Measurements from ENCODE around the gene RNF144B.
"Not testable (repeated sequence)": the region's sequence is repeated elsewhere in the genome, so short reads cannot be mapped to it uniquely, and the experiment has no call there.

RNF144B gene

GRCh38 chr6:18368277-18369105, 18.7 kb upstream of the RNF144B start:
- in situ Hi-C loops (cut with MboI; ENCODE audit: low sequenced_read_pairs) = no loop called here

- in situ Hi-C loops (cut with MboI; ENCODE audit: low sequenced_read_pairs) = no loop called here
These were observed 16.1 kb upstream of the RNF144B start for GRCh38 chr6:18371010-18371409.

- in situ Hi-C loops (cut with MboI; ENCODE audit: low sequenced_read_pairs) = no loop called here
These were observed 15.5 kb upstream of the RNF144B start for GRCh38 chr6:18371656-18372055.

GRCh38 chr6:18380158-18380836, 6.9 kb upstream of the RNF144B start:
- in situ Hi-C loops (cut with MboI; ENCODE audit: low sequenced_read_pairs) = no loop called here

- in situ Hi-C loops (cut with MboI; ENCODE audit: low sequenced_read_pairs) = no loop called here
These were observed 6.3 kb upstream of the RNF144B start for GRCh38 chr6:18380851-18381250.

- in situ Hi-C loops (cut with MboI; ENCODE audit: low sequenced_read_pairs) = no loop called here
These were observed 3.7 kb upstream of the RNF144B start for GRCh38 chr6:18383441-18383840.

- in situ Hi-C loops (cut with MboI; ENCODE audit: low sequenced_read_pairs) = no loop called here
These were observed 2.5 kb upstream of the RNF144B start for GRCh38 chr6:18384621-18385020.

GRCh38 chr6:18386298-18386976, 713 bp upstream of the RNF144B start:
- in situ Hi-C loops (cut with MboI; ENCODE audit: low sequenced_read_pairs) = no loop called here

- in situ Hi-C loops (cut with MboI; ENCODE audit: low sequenced_read_pairs) = no loop called here
These were observed 1.1 kb downstream of the RNF144B start for GRCh38 chr6:18388271-18388670.

GRCh38 chr6:18388942-18389341, 1.8 kb downstream of the RNF144B start:
- in situ Hi-C loops (cut with MboI; ENCODE audit: low sequenced_read_pairs) = no loop called here

GRCh38 chr6:18389479-18389878, 2.3 kb downstream of the RNF144B start:
- in situ Hi-C loops (cut with MboI; ENCODE audit: low sequenced_read_pairs) = no loop called here

- in situ Hi-C loops (cut with MboI; ENCODE audit: low sequenced_read_pairs) = no loop called here
These were observed 3.3 kb downstream of the RNF144B start for GRCh38 chr6:18390476-18390875.

- in situ Hi-C loops (cut with MboI; ENCODE audit: low sequenced_read_pairs) = no loop called here
These were observed 3.9 kb downstream of the RNF144B start for GRCh38 chr6:18391023-18391422.

- in situ Hi-C loops (cut with MboI; ENCODE audit: low sequenced_read_pairs) = no loop called here
These were observed 5.3 kb downstream of the RNF144B start for GRCh38 chr6:18392346-18392877.

GRCh38 chr6:18393698-18394097, 6.5 kb downstream of the RNF144B start:
- in situ Hi-C loops (cut with MboI; ENCODE audit: low sequenced_read_pairs) = no loop called here

- in situ Hi-C loops (cut with MboI; ENCODE audit: low sequenced_read_pairs) = no loop called here
These were observed 8.2 kb downstream of the RNF144B start for GRCh38 chr6:18395177-18395855.

- in situ Hi-C loops (cut with MboI; ENCODE audit: low sequenced_read_pairs) = no loop called here
These were observed 8.7 kb downstream of the RNF144B start for GRCh38 chr6:18395856-18396197.

- in situ Hi-C loops (cut with MboI; ENCODE audit: low sequenced_read_pairs) = no loop called here
These were observed 10.6 kb downstream of the RNF144B start for GRCh38 chr6:18397701-18398100.

- in situ Hi-C loops (cut with MboI; ENCODE audit: low sequenced_read_pairs) = not testable (repeated sequence)
These were observed 11.1 kb downstream of the RNF144B start for GRCh38 chr6:18398225-18398624.

- in situ Hi-C loops (cut with MboI; ENCODE audit: low sequenced_read_pairs) = no loop called here
These were observed 13.8 kb downstream of the RNF144B start for GRCh38 chr6:18400831-18401446.

- in situ Hi-C loops (cut with MboI; ENCODE audit: low sequenced_read_pairs) = not testable (repeated sequence)
These were observed 17.8 kb downstream of the RNF144B start for GRCh38 chr6:18404965-18405364.

Data from HL-60/S4 treated with retinoic acid at 250 ng/mL for 4 days and 3 days (cell line).